Globus pallidus (tissue), 1 donor: ENCODE measurements around the gene UCN2.
"Not testable (repeated sequence)": the region's sequence is repeated elsewhere in the genome, so short reads cannot be mapped to it uniquely, and the experiment has no call there.

Experiments used
- DNase-seq: peaks from one replicate; pipeline ENCODE4 v3.0.0-alpha.2; 2015; ENCODE audit warnings: low spot score

UCN2 gene

DNA sequence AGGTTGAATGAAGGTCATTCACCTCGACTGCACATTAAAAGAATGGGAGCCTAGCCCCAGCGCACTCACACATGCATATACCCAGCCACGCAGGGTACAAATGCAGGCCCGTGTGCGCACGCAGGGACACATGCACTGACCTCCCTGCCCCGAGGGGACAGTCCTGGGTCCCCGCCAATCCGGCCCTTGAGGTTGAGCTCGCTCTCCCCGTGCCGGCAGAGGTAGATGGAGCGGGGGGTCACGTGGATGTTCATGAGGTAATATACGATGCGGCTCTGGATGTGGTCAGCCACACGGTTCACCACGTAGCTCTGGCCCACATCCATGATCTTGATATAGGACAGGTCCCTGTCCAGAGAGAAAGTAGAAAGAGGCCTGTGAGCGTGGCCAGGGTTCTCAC is 27.5 kb downstream of the UCN2 start:
- DNase-seq: no peak

DNA sequence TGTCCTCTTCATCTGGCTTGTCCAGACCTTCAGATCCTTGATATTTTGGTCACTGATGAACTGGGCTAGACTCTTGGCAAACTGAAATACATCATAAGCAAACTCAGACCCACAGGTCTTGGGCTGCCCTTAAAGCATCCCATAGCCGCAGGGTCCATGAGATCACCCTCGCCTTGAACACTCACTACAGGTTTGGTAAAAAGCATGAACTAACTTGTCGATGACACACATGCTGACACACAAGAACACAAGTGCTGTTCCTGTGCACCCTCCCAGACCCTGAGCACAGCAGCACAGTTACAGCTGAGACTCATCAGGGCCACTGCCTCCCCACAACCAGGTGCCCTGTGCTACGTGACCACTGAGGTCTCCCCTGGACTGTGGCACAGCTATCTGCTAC is 28.0 kb downstream of the UCN2 start:
- DNase-seq: no peak

DNA sequence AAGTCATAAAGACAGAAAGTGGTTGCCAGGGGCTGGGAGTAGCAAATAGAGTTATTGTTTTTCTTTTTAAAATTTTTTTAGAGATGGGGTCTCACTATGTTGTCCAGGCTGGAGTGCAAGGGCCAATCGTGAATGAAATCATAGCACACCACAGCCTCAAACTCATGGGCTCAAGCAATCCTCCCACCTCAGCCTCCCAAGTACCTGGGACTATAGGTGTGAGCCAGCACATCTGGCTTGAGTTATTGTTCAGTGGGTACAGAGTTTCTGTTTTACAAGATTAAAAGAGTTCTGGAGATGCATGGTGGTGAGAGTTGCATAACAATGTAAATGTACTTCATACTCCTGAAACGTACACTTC is 30.6 kb downstream of the UCN2 start:
- DNase-seq: no peak

DNA sequence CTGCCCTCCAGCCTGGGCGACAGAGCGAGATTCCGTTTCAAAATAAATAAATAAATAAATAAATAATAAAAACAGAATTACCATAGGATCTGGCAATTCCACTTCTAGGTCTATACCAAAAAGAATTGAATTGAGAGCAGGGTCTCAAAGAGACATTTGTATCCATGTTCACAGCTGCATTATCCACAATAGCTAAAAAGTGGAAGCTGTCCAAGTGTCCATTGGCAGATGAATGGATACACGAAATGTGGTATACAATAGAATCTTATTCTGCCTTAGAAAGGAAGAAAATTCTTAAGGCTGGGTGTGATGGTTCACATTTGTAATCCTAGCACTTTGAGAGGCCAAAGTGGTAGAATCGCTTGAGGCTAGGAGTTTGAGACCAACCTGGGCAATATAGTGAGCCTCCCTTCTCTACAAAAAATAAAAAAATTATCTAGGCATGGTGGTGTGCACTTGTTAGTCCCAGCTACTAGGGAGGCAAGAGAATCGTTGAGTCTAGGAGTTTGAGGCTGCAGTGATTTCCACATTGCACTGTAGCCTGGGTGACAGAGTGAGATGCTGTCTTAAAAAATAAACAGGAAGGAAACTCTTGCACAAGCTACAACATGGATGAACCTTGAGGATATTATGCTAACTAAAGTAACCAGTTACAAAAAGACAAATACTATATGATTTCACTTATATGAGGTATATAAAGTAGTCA is 31.2 kb downstream of the UCN2 start:
- peak; percentile 91 for DNase-seq

DNA sequence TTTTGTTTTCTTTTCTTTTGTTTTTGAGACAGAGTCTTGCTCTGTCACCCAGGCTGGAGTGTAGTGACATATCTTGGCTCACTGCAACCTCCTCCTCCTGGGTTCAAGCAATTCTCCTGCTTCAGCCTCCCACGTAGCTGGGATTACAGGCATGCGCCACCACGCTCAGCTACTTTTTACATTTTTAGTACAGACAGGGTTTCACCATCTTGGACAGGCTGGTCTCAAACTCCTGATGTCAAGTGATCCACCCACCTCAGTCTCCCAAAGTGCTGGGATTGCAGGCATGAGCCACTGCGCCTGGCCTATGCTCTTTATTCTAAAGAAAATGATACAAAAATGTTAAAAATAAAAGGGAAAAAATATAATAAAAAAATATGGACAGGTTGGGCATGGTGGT is 32.9 kb downstream of the UCN2 start:
- DNase-seq: not testable (repeated sequence)

DNA sequence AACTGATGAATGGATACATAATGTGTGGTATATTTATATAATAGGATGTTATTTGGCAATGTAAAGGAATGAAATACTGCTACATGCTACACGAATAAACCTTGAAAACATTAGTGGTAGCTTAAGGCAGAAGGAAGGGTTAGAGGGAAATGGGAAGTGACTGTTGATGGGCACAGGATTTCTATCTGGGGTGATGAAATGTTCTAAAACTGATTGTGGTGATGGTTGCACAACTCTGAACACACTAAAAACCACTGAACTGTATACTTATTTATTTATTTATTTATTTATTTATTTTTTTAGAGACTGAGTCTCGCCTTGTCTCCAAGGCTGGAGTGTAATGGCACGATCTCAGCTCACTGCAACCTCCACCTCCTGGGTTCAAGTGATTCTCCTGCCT is 34.8 kb downstream of the UCN2 start:
- no peak for DNase-seq

DNA sequence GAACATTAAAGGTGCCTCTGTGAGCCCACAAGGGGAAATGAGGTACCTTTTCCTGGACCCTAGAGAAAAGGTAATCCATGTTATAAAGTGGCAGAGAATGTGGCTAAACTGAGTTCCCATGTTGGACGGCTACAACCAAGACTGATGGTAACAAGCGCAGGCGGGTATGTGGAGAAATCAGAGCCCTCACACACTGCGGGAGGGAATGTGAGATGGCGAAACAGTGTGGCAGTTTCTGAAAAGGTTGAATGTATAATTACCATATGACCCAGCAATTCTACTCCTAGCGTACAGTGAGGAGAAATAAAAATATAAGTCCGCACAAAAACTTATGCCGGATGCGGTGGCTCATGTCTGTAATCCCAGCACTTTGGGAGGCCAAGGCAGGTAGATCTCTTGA is 35.5 kb downstream of the UCN2 start:
- no peak for DNase-seq

DNA sequence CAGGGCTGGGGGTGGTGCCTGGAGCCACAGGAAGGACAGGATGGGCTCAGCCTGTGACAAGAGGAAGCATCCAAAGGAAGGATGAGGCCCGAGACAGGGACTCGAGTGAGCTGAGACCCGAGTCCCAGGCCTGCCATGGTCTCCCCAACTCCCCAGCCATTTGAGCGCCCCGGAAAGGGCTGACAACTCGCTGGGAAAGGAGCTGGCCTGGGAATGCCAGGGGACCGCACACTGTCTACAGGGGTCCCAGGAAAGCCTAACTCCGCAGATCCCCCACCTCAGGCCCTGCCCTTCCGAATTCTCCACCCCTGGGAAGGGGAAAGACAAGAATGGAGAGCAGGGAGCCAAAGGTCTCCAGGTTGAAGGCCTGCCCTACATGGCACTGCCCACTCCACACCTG is 38.6 kb downstream of the UCN2 start:
- DNase-seq: no peak

DNA sequence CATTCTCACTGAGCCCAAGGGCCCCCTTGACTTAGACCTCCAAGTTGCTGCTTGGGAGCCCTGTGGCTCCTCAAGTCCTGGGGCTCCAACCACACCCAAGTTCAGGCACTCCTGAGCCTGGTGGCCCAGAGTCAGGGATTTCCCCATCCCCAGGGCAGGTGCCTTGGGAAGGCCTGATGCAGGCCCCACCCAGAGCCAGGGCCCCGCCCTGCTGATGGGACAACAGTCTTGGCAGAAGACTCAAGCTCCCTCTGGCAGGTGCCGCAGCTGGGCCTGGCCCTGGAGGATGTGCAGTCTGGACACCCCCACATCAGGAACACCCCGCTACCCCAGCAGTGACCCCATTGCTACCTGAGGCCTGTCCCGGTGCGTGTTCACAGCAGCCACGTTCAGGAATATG is 41.9 kb downstream of the UCN2 start:
- no peak for DNase-seq

DNA sequence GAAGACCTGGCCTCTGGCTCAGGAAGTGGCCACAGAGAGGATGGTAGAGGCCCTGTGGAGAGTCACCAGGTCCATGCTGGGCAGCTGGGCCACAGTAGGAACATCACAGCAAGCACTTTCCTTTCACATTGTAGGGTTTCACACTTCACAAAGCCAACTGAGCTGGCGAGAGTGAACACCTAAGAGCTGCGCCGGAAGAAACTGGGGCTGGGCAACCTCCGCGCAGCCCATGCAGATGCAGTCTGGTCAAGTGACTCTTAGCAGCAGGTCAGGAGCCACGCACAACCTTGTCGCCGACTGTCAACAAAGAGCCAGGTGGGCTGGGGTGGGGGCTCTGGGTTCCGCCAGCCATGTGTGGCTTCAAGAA is 44.3 kb downstream of the UCN2 start:
- no peak for DNase-seq

DNA sequence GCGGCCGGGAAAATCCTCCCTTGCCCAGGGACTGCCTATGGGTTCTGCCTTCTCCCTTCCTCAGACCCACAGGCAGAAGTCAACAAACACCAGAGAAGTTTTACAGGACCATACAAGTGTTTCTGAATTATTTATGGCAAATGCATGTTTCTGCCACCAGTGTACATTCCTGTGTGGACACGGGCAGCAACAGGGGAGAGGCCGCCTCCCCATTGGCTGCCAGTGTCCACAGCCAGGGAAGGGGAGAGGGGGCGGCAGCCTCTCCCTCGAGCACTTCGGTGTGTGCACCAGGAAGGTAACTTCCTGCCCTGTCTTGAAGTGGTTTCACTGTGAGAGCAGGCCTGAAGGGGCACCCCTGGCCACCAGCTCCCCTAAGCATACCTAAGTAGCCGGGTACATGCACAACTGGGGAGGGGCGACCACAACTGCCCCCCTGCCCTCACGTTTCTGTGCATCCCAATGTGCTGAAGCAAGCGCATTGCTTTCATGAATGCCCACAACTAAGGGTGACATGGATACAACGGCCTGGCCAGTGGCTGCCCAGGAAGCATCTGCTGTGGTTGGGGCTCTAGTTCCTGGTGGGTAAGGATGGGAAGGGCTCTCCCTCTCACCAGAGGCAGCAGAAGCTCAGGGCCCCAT is 44.8 kb downstream of the UCN2 start:
- no peak for DNase-seq

DNA sequence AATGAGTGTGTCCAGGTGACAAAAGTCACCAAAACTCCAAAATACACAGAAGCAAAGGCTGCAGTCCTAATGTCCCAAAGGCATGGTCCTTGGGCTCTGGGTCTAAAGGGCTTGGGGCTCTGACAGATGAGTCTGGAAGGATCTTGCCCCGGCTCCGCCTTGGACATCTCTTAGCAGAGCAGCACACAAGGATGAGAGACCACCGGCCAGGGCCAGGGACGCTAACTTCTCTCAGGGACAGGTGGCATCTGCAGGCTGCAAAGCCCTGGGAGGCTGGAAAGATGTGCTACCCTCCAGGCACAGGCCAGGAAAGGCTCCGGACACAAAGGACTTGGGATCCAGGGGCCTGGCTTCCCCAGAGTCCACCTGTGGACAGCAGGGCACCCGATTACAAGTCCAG is 45.5 kb downstream of the UCN2 start:
- DNase-seq: no peak

DNA sequence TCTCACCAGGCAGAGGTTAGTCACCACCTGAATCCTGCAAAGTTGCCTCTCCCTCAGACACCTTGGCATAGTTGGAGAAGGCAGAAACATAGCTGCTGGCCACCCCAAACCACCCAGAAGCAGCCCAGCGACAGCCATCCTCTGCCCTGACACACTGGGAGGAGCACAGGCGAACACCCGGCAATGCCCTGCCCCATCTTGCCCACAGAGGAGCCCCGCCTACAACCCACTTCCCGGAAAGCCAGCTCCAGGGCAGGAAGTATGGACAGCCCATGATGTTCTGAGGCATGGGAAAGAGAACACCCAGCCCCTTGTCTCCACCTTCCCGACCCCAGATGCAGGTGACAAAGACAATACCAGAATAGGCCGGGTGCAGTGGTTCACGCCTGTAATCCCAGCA is 47.0 kb downstream of the UCN2 start:
- DNase-seq: no peak

DNA sequence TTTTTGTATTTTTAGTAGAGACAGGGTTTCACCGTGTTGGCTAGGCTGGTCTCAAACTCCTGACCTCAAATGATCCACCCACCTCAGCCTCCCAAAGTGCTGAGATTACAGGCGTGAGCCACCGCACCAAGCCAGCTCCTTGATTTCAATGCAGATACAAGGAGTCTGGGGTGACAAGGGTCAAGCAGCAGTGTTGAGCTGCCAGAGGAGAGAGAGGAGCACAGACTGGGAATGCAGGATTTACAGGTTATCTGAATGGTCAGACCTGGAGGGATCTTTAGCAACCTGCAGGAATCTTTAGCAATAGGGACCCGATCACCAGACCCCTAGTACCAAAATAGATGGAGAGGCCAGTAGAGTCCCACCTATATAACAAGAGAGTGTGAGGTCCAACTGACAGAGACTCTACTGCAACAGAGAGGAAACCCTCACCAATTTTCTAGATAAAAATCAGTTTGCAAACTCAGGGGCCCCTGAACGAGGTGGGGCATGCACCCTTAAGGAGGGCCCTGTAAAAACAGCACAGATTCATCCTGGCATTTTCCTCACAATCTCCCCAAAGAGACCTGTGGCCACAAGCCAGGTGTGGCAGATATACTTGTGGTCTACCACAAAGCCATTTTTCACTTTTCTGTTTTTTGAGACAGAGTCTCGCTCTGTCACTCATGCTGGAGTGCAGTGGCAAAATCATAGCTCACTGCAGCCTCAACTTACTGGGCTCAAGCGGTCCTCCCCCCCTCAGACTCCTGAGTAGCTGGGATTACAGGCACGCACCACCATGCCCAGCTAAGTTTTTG is 49.0 kb downstream of the UCN2 start:
- no peak for DNase-seq
